ENCODE measurements around the gene MEX3B.
"Not testable (repeated sequence)": the region's sequence is repeated elsewhere in the genome, so short reads cannot be mapped to it uniquely, and the experiment has no call there.

MEX3B gene

DNA sequence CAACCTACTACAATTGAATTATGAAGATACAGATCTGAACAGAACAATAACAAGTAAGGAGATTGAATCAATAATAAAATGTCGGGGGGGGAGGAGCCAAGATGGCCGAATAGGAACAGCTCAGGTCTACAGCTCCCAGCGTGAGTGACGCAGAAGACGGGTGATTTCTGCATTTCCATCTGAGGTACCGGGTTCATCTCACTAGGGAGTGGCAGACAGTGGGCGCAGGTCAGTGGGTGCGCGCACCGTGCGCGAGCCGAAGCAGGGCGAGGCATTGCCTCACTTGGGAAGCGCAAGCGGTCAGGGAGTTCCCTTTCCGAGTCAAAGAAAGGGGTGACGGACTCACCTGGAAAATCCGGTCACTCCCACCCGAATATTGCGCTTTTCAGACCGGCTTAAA, 50.7 kb downstream of the MEX3B start:
- not testable (repeated sequence) for DNase-seq

DNA sequence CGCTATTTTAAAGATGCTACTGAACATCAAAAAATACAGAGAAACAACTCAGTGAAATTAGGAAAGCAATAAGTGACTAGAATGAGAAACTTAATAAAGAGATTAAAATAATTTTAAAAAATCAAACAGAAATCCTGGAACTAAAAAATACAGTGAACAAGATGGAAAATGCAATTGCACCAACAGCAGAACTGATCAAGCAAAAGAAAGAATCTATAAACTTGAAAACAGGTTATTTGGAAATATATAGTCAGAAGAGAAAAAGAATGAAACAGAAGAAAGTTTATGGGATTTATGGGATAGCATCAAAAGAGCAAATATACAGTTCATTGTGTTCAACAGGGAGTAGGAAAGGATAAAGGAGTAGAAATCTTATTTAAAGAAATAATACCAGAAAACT, 53.3 kb downstream of the MEX3B start:
- no peak for DNase-seq

Data from stimulated activated CD4-positive, alpha-beta T cell treated with anti-CD3 and anti-CD28 coated beads, Interleukin-4, amount 100 ng/mL, for 4 hours (primary cell).